IMR-90 (cell line): ENCODE measurements around the gene IRX3. TPM values are rescaled to one million over a fixed set of nuclear protein-coding genes. Genes with fewer than 3 reads are reported as not detected.
A peak's percentile ranks its signal among the peaks of the same experiment; 100 is the strongest.

Experiments used
- ATAC-seq: fragments of 200-7000 bp; cut with Tn5 transposase; 2 replicates; pipeline ENCODE4 v1.9.1; 2020; ENCODE audit warnings: low read depth, mild to moderate bottlenecking, moderate library complexity
- BruUV-seq: library from RNA; stranded (reverse); fragments of 400-500 nt; replicated peaks from 2 replicates; lab custom pipeline; 2021; lab: Mats Ljungman, UMichigan
- CTCF ChIA-PET: fragments of 300-600 bp; formaldehyde crosslinking; extraction: SDS; loops from one replicate; lab custom pipeline; 2021; ENCODE audit warnings: antibody characterized with exemption; lab: Yijun Ruan, JAX
- POLR2A ChIA-PET: fragments of 300-600 bp; sonication (Branson Sonifier 250); formaldehyde crosslinking; loops from one replicate; lab custom pipeline; 2022; ENCODE audit warnings: antibody characterized with exemption; ENCODE audit not compliant: unreplicated experiment; lab: Charles Lee
- DNase-seq: peaks from one replicate; pipeline ENCODE4 v3.0.0; 2013
- H2AFZ ChIP-seq: replicated peaks from 2 replicates; pipeline ENCODE3; 2013; ENCODE audit warnings: low read length, mild to moderate bottlenecking; ENCODE audit not compliant: poor library complexity
- H2AK5ac ChIP-seq: 2 replicates; pipeline ENCODE4 v1.6.1; 2013; ENCODE audit warnings: low read depth, low read length, inconsistent platforms
- H2AK9ac ChIP-seq: replicated peaks from 2 replicates; pipeline ENCODE3; 2013; ENCODE audit warnings: mild to moderate bottlenecking, low read depth, low read length, moderate library complexity; ENCODE audit not compliant: poor library complexity
- H2BK120ac ChIP-seq: 2 replicates; pipeline ENCODE4 v1.6.1; 2013; ENCODE audit warnings: low read depth, low read length, inconsistent platforms
- H2BK15ac ChIP-seq: 3 replicates; pipeline ENCODE4 v1.6.1; 2013; ENCODE audit warnings: low read depth, low read length, inconsistent platforms
- H2BK20ac ChIP-seq: 2 replicates; pipeline ENCODE4 v1.6.1; 2013; ENCODE audit warnings: low read depth, mild to moderate bottlenecking, inconsistent platforms, low read length, moderate library complexity
- H2BK5ac ChIP-seq: 2 replicates; pipeline ENCODE4 v1.6.1; 2013; ENCODE audit warnings: mild to moderate bottlenecking, low read depth, low read length, inconsistent platforms; ENCODE audit not compliant: poor library complexity, severe bottlenecking
- H3K14ac ChIP-seq: replicated peaks from 2 replicates; pipeline ENCODE4 v1.6.1; 2013; ENCODE audit warnings: low read depth, low read length, inconsistent platforms
- H3K18ac ChIP-seq: 2 replicates; pipeline ENCODE4 v1.6.1; 2013; ENCODE audit warnings: low read depth, low read length, control low read depth
- H3K23ac ChIP-seq: 2 replicates; pipeline ENCODE4 v1.6.1; 2013; ENCODE audit warnings: low read depth, low read length, inconsistent platforms
- H3K27ac ChIP-seq: 2 replicates; pipeline ENCODE4 v1.5.1; 2013; ENCODE audit warnings: mild to moderate bottlenecking, control low read depth, low read length; ENCODE audit not compliant: insufficient read depth
- H3K27me3 ChIP-seq: 2 replicates; pipeline ENCODE4 v1.6.1; 2013; ENCODE audit warnings: low read length; ENCODE audit not compliant: control insufficient read depth, insufficient read depth
- H3K36me3 ChIP-seq: 2 replicates; pipeline ENCODE4 v1.6.1; 2013; ENCODE audit warnings: low read length, mixed read lengths; ENCODE audit not compliant: control insufficient read depth, insufficient read depth
- H3K4ac ChIP-seq: 2 replicates; pipeline ENCODE4 v1.6.1; 2013; ENCODE audit warnings: low read depth, low read length, inconsistent platforms
- H3K4me1 ChIP-seq: 2 replicates; pipeline ENCODE4 v1.6.1; 2013; ENCODE audit warnings: low read length, mixed read lengths; ENCODE audit not compliant: control insufficient read depth, insufficient read depth
- H3K4me2 ChIP-seq: 2 replicates; pipeline ENCODE4 v1.6.1; 2013; ENCODE audit warnings: low read depth, mild to moderate bottlenecking, control low read depth, low read length, moderate library complexity
- H3K4me3 ChIP-seq: 2 replicates; pipeline ENCODE4 v1.5.1; 2013; ENCODE audit warnings: low read depth, mild to moderate bottlenecking, control low read depth, low read length, moderate library complexity; ENCODE audit not compliant: insufficient read depth
- H3K56ac ChIP-seq: 2 replicates; pipeline ENCODE4 v1.6.1; 2013; ENCODE audit warnings: low read length, inconsistent platforms; ENCODE audit not compliant: insufficient read depth; ENCODE audit errors: extremely low read depth
- H3K79me1 ChIP-seq, 2 experiments: 2 replicates each; pipeline ENCODE4 v1.6.1; 2013; ENCODE audit warnings: low read length in 2 of 2, inconsistent platforms in 1 of 2, low read depth in 1 of 2
- H3K9ac ChIP-seq: 2 replicates; pipeline ENCODE4 v1.6.1; 2013; ENCODE audit warnings: low read depth, low read length, control low read depth
- H3K9me1 ChIP-seq: 2 replicates; pipeline ENCODE4 v1.6.1; 2013; ENCODE audit warnings: low read length, inconsistent platforms; ENCODE audit not compliant: insufficient read depth
- H3K9me3 ChIP-seq: 2 replicates; pipeline ENCODE4 v1.6.1; 2013; ENCODE audit warnings: low read length; ENCODE audit not compliant: control insufficient read depth, insufficient read depth
- H4K20me1 ChIP-seq: 2 replicates; pipeline ENCODE4 v1.6.1; 2013; ENCODE audit warnings: low read length, inconsistent platforms; ENCODE audit not compliant: insufficient read depth
- H4K5ac ChIP-seq: 2 replicates; pipeline ENCODE4 v1.6.1; 2013; ENCODE audit warnings: mild to moderate bottlenecking, low read depth, low read length, control low read depth
- H4K8ac ChIP-seq, 2 experiments: 2 replicates each; pipeline ENCODE4 v1.6.1; 2013; ENCODE audit warnings: low read depth in 2 of 2, low read length in 2 of 2, control low read depth in 1 of 2, inconsistent platforms in 1 of 2
- H4K91ac ChIP-seq: 2 replicates; pipeline ENCODE4 v1.6.1; 2013; ENCODE audit warnings: low read depth, low read length, inconsistent platforms; ENCODE audit not compliant: insufficient read depth
- CEBPB ChIP-seq: IDR thresholded peaks from 2 replicates; pipeline ENCODE4 v1.6.1; 2012; ENCODE audit warnings: low read depth, low read length, improper control_type of control experiment
- CTCF ChIP-seq: conservative IDR thresholded peaks from 2 replicates; pipeline ENCODE4 v1.5.1; 2012; ENCODE audit warnings: mild to moderate bottlenecking, low read depth, low read length, improper control_type of control experiment
- RAD21 ChIP-seq: IDR thresholded peaks from 2 replicates; pipeline ENCODE4 v1.6.1; 2012; ENCODE audit warnings: low read length, improper control_type of control experiment
- WGBS, 2 experiments: methylation state at CpG; one replicate each; pipeline versions ENCODE4 v1.1.5 to v1.1.7; 2013; ENCODE audit warnings: missing lambda C conversion rate in 2 of 2; ENCODE audit not compliant: insufficient read length in 1 of 2; ENCODE audit errors: extremely low coverage in 2 of 2; 5-methylcytosine and 5-hydroxymethylcytosine counted together
- dilution Hi-C: fragments of 300-500 bp; cut with HindIII; formaldehyde crosslinking; loops from one replicate; pipeline ENCODE4 v1.14.3; 2018; ENCODE audit warnings: low sequenced_read_pairs; ENCODE audit not compliant: unreplicated experiment
- in situ Hi-C: fragments of 300-500 bp; cut with MboI; formaldehyde crosslinking; loops from 3 replicates; pipeline ENCODE4 v1.14.3; 2019; ENCODE audit warnings: low sequenced_read_pairs, inconsistent platforms, mixed read lengths
- intact Hi-C: fragments of 100-400 bp; cut with micrococcal nuclease; formaldehyde crosslinking; loops from 2 replicates; pipeline ENCODE4 v1.10.0; 2022
- polyA plus RNA-seq, 3 experiments: library from polyadenylated mRNA; depleted of rRNA; stranded (reverse); fragments of >200 nt; gene quantifications; 2 replicates each; pipeline ENCODE4 v1.2.3, GENCODE V29; 2012; ENCODE audit warnings: low replicate concordance in 1 of 3
- total RNA-seq: library from RNA; depleted of rRNA; stranded (reverse); fragments of >200 nt; gene quantifications from 2 replicates; pipeline ENCODE4 v1.2.3, GENCODE V29; 2012

Gene IRX3
- total and polyA plus RNA-seq, 2 of the 4 experiments (the other 2 are of a cell fraction): not detected

- H3K4me3 ChIP-seq: no peak overlapping the region
These were observed 4.2 kb downstream of the IRX3 start for GRCh38 chr16:54282202-54282927.

More at GRCh38 chr16:54282202-54282927, 4.2 kb downstream of the IRX3 start:
- no peak overlapping the region for H4K8ac ChIP-seq
- no peaks in the 10 kb centered on the region for H4K20me1 ChIP-seq
- H3K56ac ChIP-seq: no peak overlapping the region
- no TSS peak for BruUV-seq
- CTCF ChIA-PET: interaction anchor here (0.9 kb wide), 1 partner anchor 733 kb away, joined by 3 read pairs; no protein-coding TSS in a partner anchor
- no peak overlapping the region for H3K23ac ChIP-seq
- H2BK120ac ChIP-seq: no peak overlapping the region
- H3K4me1 ChIP-seq: peaks cover 2% of the 10 kb centered on the region; the same call in 1 of the 2 replicates
- H2BK20ac ChIP-seq: no peak overlapping the region
- no peak overlapping the region for H3K18ac ChIP-seq
- TF ChIP-seq CEBPB (no peak), RAD21 (0 out of 2 replicates have a peak, but pooled peaks have one; percentile 11), CTCF (peak; percentile 23; the same call in 1 of the 2 replicates)
- H3K14ac ChIP-seq: no peak overlapping the region
- peak overlapping the region; percentile 39; the same call in 1 of the 2 replicates for H3K4me2 ChIP-seq
- H4K91ac ChIP-seq: no peak overlapping the region
- no peaks in the 10 kb centered on the region for H3K79me1 ChIP-seq
- intact Hi-C loops: loop anchor here (5.0 to 10.0 kb wide), 4 partner anchors 338 to 652 kb away; partner anchors contain the start of gene IRX5
- in situ Hi-C loops: loop anchor here (10.0 to 25.0 kb wide), 3 partner anchors 520 to 728 kb away; partner anchors contain the start of gene IRX5
- H2AK9ac ChIP-seq: peak overlapping the region; percentile 55
- peaks cover 83% of the 10 kb centered on the region for H3K27me3 ChIP-seq
- dilution Hi-C loops: no loop called here
- POLR2A ChIA-PET: no interaction called here
- H2BK5ac ChIP-seq: no peak overlapping the region
- WGBS, 2 experiments: 3% methylated on average over 6 of the region's 42 CpGs; no CpG with 5 or more reads in 1 of the 2 experiments
- peaks cover 4% of the 10 kb centered on the region; the same call in 1 of the 2 replicates for H3K9me3 ChIP-seq
- no peak overlapping the region for H2BK15ac ChIP-seq
- no peak overlapping the region for H3K4ac ChIP-seq
- ATAC-seq (0 out of 2 replicates have a peak, but pooled peaks have one; percentile 23), DNase-seq (no peak)
- H2AK5ac ChIP-seq: no peak overlapping the region
- H2AFZ ChIP-seq: peak overlapping the region; percentile 68
- H3K9me1 ChIP-seq: no peaks in the 10 kb centered on the region
- no peak overlapping the region for H3K9ac ChIP-seq
- H4K5ac ChIP-seq: no peak overlapping the region
- H3K36me3 ChIP-seq: no peaks in the 10 kb centered on the region
- H3K27ac ChIP-seq: no peak overlapping the region
